NK-92 (cell line): ENCODE results near the gene FOXN1.

ENCODE experiments used
- DNase-seq: peaks from one replicate; lab custom pipeline; 2025; ENCODE audit not compliant: unreplicated experiment; lab: John Stamatoyannopoulos, UW

The FOXN1 gene

GRCh38 chr17:28478712-28479615 is 27.2 kb upstream of the FOXN1 start:
- no peak for DNase-seq

GRCh38 chr17:28480278-28480677 is 25.9 kb upstream of the FOXN1 start:
- no peak for DNase-seq

- DNase-seq: no peak
Observed at GRCh38 chr17:28480799-28481571, 25.2 kb upstream of the FOXN1 start.

- DNase-seq: no peak
Observed at GRCh38 chr17:28482551-28483199, 23.5 kb upstream of the FOXN1 start.

GRCh38 chr17:28484296-28484695 is 21.9 kb upstream of the FOXN1 start:
- no peak for DNase-seq

GRCh38 chr17:28485049-28485448 is 21.1 kb upstream of the FOXN1 start:
- DNase-seq: no peak

GRCh38 chr17:28487881-28488532 is 18.1 kb upstream of the FOXN1 start:
- DNase-seq: no peak

- no peak for DNase-seq
Observed at GRCh38 chr17:28488533-28489276, 17.4 kb upstream of the FOXN1 start.

- no peak for DNase-seq
Observed at GRCh38 chr17:28491286-28491685, 14.9 kb upstream of the FOXN1 start.

GRCh38 chr17:28491860-28492259 is 14.3 kb upstream of the FOXN1 start:
- DNase-seq: no peak

- no peak for DNase-seq
Observed at GRCh38 chr17:28492352-28493310, 13.5 kb upstream of the FOXN1 start.

- DNase-seq: no peak
Observed at GRCh38 chr17:28493460-28493859, 12.7 kb upstream of the FOXN1 start.

- no peak for DNase-seq
Observed at GRCh38 chr17:28494445-28495188, 11.5 kb upstream of the FOXN1 start.

- no peak for DNase-seq
Observed at GRCh38 chr17:28495635-28496034, 10.5 kb upstream of the FOXN1 start.

- no peak for DNase-seq
Observed at GRCh38 chr17:28497931-28498330, 8.2 kb upstream of the FOXN1 start.

- DNase-seq: no peak
Observed at GRCh38 chr17:28498652-28499363, 7.3 kb upstream of the FOXN1 start.

- no peak for DNase-seq
Observed at GRCh38 chr17:28499364-28499664, 6.8 kb upstream of the FOXN1 start.

GRCh38 chr17:28499684-28500357 is 6.3 kb upstream of the FOXN1 start:
- DNase-seq: no peak
